GM12874 (cell line): Measurements from ENCODE around the gene PRELID3B.

Experiments
- TF ChIP-seq, protein P1 (sequence below): IDR thresholded peaks from 2 replicates; pipeline ENCODE4 v1.5.1; 2011; ENCODE audit warnings: low read depth, mild to moderate bottlenecking, control low read depth, low read length, moderate library complexity; ENCODE audit not compliant: insufficient read depth

The PRELID3B gene

DNA sequence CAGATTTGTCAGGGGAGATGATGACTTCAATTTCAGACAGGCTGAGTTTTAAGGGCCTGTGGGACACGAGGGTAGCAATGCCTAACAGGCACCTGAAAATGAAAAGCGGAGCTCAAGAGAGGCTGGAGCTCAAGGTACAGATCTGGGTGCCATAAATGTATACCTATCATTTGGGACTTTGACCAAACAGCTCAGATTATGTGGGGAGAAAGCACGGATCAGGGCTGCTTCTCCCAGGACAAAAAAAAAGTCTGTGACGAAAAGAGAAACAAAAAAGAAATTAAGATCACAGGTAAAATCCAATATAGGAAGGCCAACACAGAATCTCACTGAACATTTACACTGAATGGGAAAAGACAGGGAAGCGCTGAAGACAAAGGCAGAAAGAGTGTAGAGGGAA is 1.9 kb downstream of the PRELID3B start:
- TF ChIP-seq, protein P1, sequence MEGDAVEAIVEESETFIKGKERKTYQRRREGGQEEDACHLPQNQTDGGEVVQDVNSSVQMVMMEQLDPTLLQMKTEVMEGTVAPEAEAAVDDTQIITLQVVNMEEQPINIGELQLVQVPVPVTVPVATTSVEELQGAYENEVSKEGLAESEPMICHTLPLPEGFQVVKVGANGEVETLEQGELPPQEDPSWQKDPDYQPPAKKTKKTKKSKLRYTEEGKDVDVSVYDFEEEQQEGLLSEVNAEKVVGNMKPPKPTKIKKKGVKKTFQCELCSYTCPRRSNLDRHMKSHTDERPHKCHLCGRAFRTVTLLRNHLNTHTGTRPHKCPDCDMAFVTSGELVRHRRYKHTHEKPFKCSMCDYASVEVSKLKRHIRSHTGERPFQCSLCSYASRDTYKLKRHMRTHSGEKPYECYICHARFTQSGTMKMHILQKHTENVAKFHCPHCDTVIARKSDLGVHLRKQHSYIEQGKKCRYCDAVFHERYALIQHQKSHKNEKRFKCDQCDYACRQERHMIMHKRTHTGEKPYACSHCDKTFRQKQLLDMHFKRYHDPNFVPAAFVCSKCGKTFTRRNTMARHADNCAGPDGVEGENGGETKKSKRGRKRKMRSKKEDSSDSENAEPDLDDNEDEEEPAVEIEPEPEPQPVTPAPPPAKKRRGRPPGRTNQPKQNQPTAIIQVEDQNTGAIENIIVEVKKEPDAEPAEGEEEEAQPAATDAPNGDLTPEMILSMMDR = no peak

- TF ChIP-seq, protein P1 = no peak
Measured at GRCh38 chr20:59039233-59039632, 3.4 kb downstream of the PRELID3B start.

GRCh38 chr20:59037386-59037785 is 5.2 kb downstream of the PRELID3B start:
- TF ChIP-seq, protein P1 = no peak

GRCh38 chr20:59035381-59035780 is 7.2 kb downstream of the PRELID3B start:
- TF ChIP-seq, protein P1 = no peak

DNA sequence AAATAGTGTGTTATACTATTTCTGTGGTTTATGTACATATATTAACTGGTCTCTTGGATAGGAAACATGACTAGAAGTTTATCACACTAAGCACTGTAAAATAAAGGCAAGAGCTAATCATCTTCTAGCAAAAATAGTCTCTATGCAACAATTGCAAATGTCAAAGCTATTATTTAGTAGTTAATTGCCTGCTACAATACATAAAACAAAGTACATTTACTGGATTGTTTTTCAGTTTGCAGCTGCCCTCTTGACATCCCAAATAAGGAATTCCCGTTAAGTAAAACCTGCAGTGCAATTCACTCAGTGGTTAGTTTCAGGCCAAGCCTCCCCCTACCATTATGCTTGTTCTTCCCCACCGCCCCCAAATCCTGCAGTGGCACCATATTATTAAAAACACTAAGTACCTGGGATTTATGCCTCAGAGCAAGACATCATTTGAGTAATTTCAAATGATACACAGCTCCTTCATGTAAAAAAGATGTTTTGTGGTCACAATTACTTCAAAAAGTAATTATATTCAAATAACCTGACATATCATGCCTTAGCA is 8.9 kb downstream of the PRELID3B start:
- TF ChIP-seq, protein P1 = no peak

GRCh38 chr20:59033093-59033492 is 9.5 kb downstream of the PRELID3B start:
- TF ChIP-seq, protein P1 = no peak

GRCh38 chr20:59032713-59033059 is 9.9 kb downstream of the PRELID3B start:
- TF ChIP-seq, protein P1 = no peak
